Liver (tissue), 9 donors: Measurements from ENCODE around the gene ARHGAP21. TPM values are rescaled to one million over a fixed set of nuclear protein-coding genes. Genes with fewer than 3 reads are reported as not detected.
"Not testable (repeated sequence)": the region's sequence is repeated elsewhere in the genome, so short reads cannot be mapped to it uniquely, and the experiment has no call there.

ENCODE experiments used
- DNase-seq: peaks from one replicate; pipeline ENCODE4 v3.0.0-alpha.2; 2017; ENCODE audit warnings: low spot score
- H3K27ac ChIP-seq, 2 donors: one replicate each; pipeline ENCODE4 v1.7.0; 2013; ENCODE audit warnings: inconsistent platforms in 2 of 2, low read length in 2 of 2, control low read depth in 1 of 2, low read depth in 1 of 2, mild to moderate bottlenecking in 1 of 2
- H3K27me3 ChIP-seq, 4 donors: one replicate each; pipeline versions ENCODE4 v1.6.1 to v1.7.0; 2013; ENCODE audit warnings: low read length in 3 of 4, inconsistent platforms in 1 of 4, mild to moderate bottlenecking in 1 of 4, moderate library complexity in 1 of 4; ENCODE audit not compliant: control insufficient read depth in 4 of 4, insufficient read depth in 4 of 4
- H3K36me3 ChIP-seq, 4 donors: one replicate each; pipeline versions ENCODE4 v1.6.1 to v1.7.0; 2013; ENCODE audit warnings: low read length in 3 of 4, mild to moderate bottlenecking in 3 of 4, low read depth in 1 of 4, moderate library complexity in 1 of 4; ENCODE audit not compliant: control insufficient read depth in 4 of 4, insufficient read depth in 3 of 4
- H3K4me1 ChIP-seq, 4 donors: one replicate each; pipeline versions ENCODE4 v1.6.1 to v1.7.0; 2013; ENCODE audit warnings: low read length in 3 of 4, mild to moderate bottlenecking in 3 of 4, moderate library complexity in 1 of 4; ENCODE audit not compliant: control insufficient read depth in 4 of 4, insufficient read depth in 4 of 4
- H3K4me3 ChIP-seq, 3 donors: one replicate each; pipeline versions ENCODE4 v1.6.1 to v1.7.0; 2013; ENCODE audit warnings: low read length in 3 of 3, control low read depth in 1 of 3, low read depth in 1 of 3, mild to moderate bottlenecking in 1 of 3
- H3K9ac ChIP-seq, 2 donors: one replicate each; pipeline ENCODE4 v1.7.0; 2013; ENCODE audit warnings: low read length in 2 of 2, mild to moderate bottlenecking in 2 of 2, moderate library complexity in 2 of 2, control low read depth in 1 of 2, low read depth in 1 of 2
- H3K9me3 ChIP-seq, 4 donors: one replicate each; pipeline versions ENCODE4 v1.6.1 to v1.7.0; 2013; ENCODE audit warnings: low read length in 3 of 4; ENCODE audit not compliant: control insufficient read depth in 4 of 4
- ATF3 ChIP-seq: IDR thresholded peaks from 2 replicates; pipeline ENCODE4 v1.6.1; 2016; ENCODE audit warnings: antibody characterized with exemption
- CTCF ChIP-seq: fragments of 150-350 bp; IDR thresholded peaks from 2 replicates; pipeline ENCODE4 v1.5.1; 2017; ENCODE audit warnings: improper control_type of control experiment, low read depth, low read length; ENCODE audit not compliant: missing input control
- EGR1 ChIP-seq, 2 donors: IDR thresholded peaks; 2 replicates each; pipeline ENCODE4 v1.6.1; 2016 to 2018; ENCODE audit warnings: antibody characterized with exemption in 2 of 2, low read depth in 2 of 2
- FOXA1 ChIP-seq: IDR thresholded peaks from 2 replicates; pipeline ENCODE4 v1.6.1; 2016; ENCODE audit warnings: antibody characterized with exemption
- FOXA2 ChIP-seq: IDR thresholded peaks from 2 replicates; pipeline ENCODE4 v1.6.1; 2016; ENCODE audit warnings: antibody characterized with exemption
- GABPA ChIP-seq, 2 donors: IDR thresholded peaks in 1 of 2; conservative IDR thresholded peaks in 1 of 2; 2 replicates each; pipeline ENCODE4 v1.6.1; 2016; ENCODE audit warnings: antibody characterized with exemption in 2 of 2, mild to moderate bottlenecking in 1 of 2, moderate library complexity in 1 of 2
- HNF4A ChIP-seq, 2 donors: conservative IDR thresholded peaks; 2 replicates each; pipeline ENCODE4 v1.6.1; 2016; ENCODE audit warnings: antibody characterized with exemption in 2 of 2, mild to moderate bottlenecking in 2 of 2
- HNF4G ChIP-seq: IDR thresholded peaks from 2 replicates; pipeline ENCODE4 v1.6.1; 2016; ENCODE audit warnings: antibody characterized with exemption
- JUND ChIP-seq, 2 donors: IDR thresholded peaks; 2 replicates each; pipeline ENCODE4 v1.6.1; 2016; ENCODE audit warnings: antibody characterized with exemption in 2 of 2
- MAX ChIP-seq: IDR thresholded peaks from 2 replicates; pipeline ENCODE4 v1.6.1; 2016; ENCODE audit warnings: antibody characterized with exemption
- NR2F2 ChIP-seq: IDR thresholded peaks from 2 replicates; pipeline ENCODE4 v1.6.1; 2016; ENCODE audit warnings: antibody characterized with exemption
- RAD21 ChIP-seq, 2 donors: IDR thresholded peaks; 2 replicates each; pipeline ENCODE4 v1.6.1; 2016; ENCODE audit warnings: antibody characterized with exemption in 2 of 2, mild to moderate bottlenecking in 2 of 2
- REST ChIP-seq: IDR thresholded peaks from 2 replicates; pipeline ENCODE4 v1.6.1; 2016; ENCODE audit warnings: antibody characterized with exemption, mild to moderate bottlenecking
- RXRA ChIP-seq, 2 donors: IDR thresholded peaks; 2 replicates each; pipeline ENCODE4 v1.6.1; 2017 to 2018; ENCODE audit warnings: antibody characterized with exemption in 2 of 2, mild to moderate bottlenecking in 1 of 2
- SP1 ChIP-seq: IDR thresholded peaks from 2 replicates; pipeline ENCODE4 v1.6.1; 2018; ENCODE audit warnings: antibody characterized with exemption, mild to moderate bottlenecking
- TAF1 ChIP-seq: conservative IDR thresholded peaks from 2 replicates; pipeline ENCODE4 v1.6.1; 2016; ENCODE audit warnings: antibody characterized with exemption, mild to moderate bottlenecking
- YY1 ChIP-seq: IDR thresholded peaks from 2 replicates; pipeline ENCODE4 v1.6.1; 2016; ENCODE audit warnings: antibody characterized with exemption, mild to moderate bottlenecking
- ZBTB33 ChIP-seq: IDR thresholded peaks from 2 replicates; pipeline ENCODE4 v1.6.1; 2016; ENCODE audit warnings: antibody characterized with exemption
- WGBS: extraction: QIAGEN DNeasy Blood & Tissue Kit; methylation state at CpG from one replicate; pipeline ENCODE4 v1.1.7; 2013; 5-methylcytosine and 5-hydroxymethylcytosine counted together
- polyA plus RNA-seq, 2 donors: library from polyadenylated mRNA; stranded (reverse) in 1 of 2; unstranded in 1 of 2; fragments of 200-250 nt in 1 of 2; fragments of >200 nt in 1 of 2; fragmentation: Nextera tagmentation in 1 of 2; extraction: Ambion mirVana in 1 of 2; gene quantifications; one replicate each; pipeline versions ENCODE4 v1.2.1 to v1.2.3, GENCODE V29; 2013 to 2015
- total RNA-seq, 2 donors: library from RNA; depleted of rRNA; stranded (reverse); fragments of >200 nt; gene quantifications; one replicate each; pipeline ENCODE4 v1.2.3, GENCODE V29; 2014
- donor health status: healthy.
- donor health status: healthy.
- donor health status: healthy.
- donor health status: healthy.
- donor health status: healthy.

Gene ARHGAP21
- total and polyA plus RNA-seq, 4 donors = 7.8 to 30.6 (median 15.7) TPM

GRCh38 chr10:24664991-24665390 lies 58.7 kb downstream of the ARHGAP21 start (continued):
- TF ChIP-seq CTCF = no peak

- no peak for DNase-seq
- no peak overlapping the region for H3K4me3 ChIP-seq
- H3K36me3 ChIP-seq = peaks cover 0 to 2% (median 0%) of the 10 kb centered on the region in 4 donors
- no peak overlapping the region for H3K9ac ChIP-seq
- no peaks in the 10 kb centered on the region for H3K9me3 ChIP-seq
- H3K4me1 ChIP-seq = no peaks in the 10 kb centered on the region
- TF ChIP-seq HNF4A (conservative IDR thresholded peaks at IDR 0.05) (no peak), ZBTB33 (no peak), TAF1 (no peak), RAD21 (IDR thresholded peaks at IDR 0.05) (no peak), ATF3 (no peak), NR2F2 (no peak), YY1 (no peak), CTCF (no peak), EGR1 (IDR thresholded peaks at IDR 0.05; ENCODE audit: low read depth in 2 of 2) (no peak), JUND (IDR thresholded peaks at IDR 0.05) (no peak), RXRA (IDR thresholded peaks at IDR 0.05) (no peak), FOXA1 (no peak), HNF4G (no peak), SP1 (no peak), GABPA (IDR thresholded peaks at IDR 0.05 in 1 of 2, conservative IDR thresholded peaks at IDR 0.05 in 1 of 2) (no peak), MAX (no peak), REST (no peak), FOXA2 (no peak)
- no peaks in the 10 kb centered on the region for H3K27me3 ChIP-seq
- WGBS = 91% methylated on average over 2 of the region's 2 CpGs
- no peak overlapping the region for H3K27ac ChIP-seq
Observed at GRCh38 chr10:24661376-24661775, 62.3 kb downstream of the ARHGAP21 start.

- not testable (repeated sequence) for H3K4me1 ChIP-seq, DNase-seq, H3K4me3 ChIP-seq, H3K27ac ChIP-seq, H3K9me3 ChIP-seq, H3K27me3 ChIP-seq, H3K36me3 ChIP-seq, H3K9ac ChIP-seq
- WGBS = 98% methylated on average over 4 of the region's 4 CpGs
Observed at GRCh38 chr10:24658319-24658718, 65.4 kb downstream of the ARHGAP21 start.

- H3K36me3 ChIP-seq, H3K27me3 ChIP-seq, H3K9ac ChIP-seq, H3K4me3 ChIP-seq, DNase-seq, H3K27ac ChIP-seq, H3K4me1 ChIP-seq, H3K9me3 ChIP-seq: not testable (repeated sequence)
- 99% methylated on average over 12 of the region's 33 CpGs for WGBS
Observed at GRCh38 chr10:24656326-24656725, 67.4 kb downstream of the ARHGAP21 start.
